Measurements from ENCODE around the gene ASTN2. TPM values are rescaled to one million over a fixed set of nuclear protein-coding genes. Genes with fewer than 3 reads are reported as not detected.

Gene ASTN2
- total RNA-seq, 1 experiment from 2014 or later: 4.8 TPM

GRCh38 chr9:116697362-116697761 lies 717.5 kb downstream of the ASTN2 start:
- ATAC-seq (no peak), DNase-seq (ENCODE audit: low read depth, low spot score) (no peak)
- H3K9me3 ChIP-seq (ENCODE audit: control insufficient read depth in 1 of 2, insufficient read depth in 1 of 2, low read depth in 1 of 2, low read length in 2 of 2): no peaks in the 10 kb centered on the region
- ChIA-PET RAD21 (ENCODE audit: low non-redundant PET in 1 of 2, low total read pairs in 2 of 2, uncharacterized antibody in 2 of 2, unreplicated experiment in 2 of 2) (no interaction called here), POLR2A (no interaction called here), CTCF (no interaction called here)
- H3K27ac ChIP-seq (ENCODE audit: low read depth, low read length): no peak overlapping the region
- no peaks in the 10 kb centered on the region for H3K4me1 ChIP-seq (ENCODE audit: control insufficient read depth in 1 of 2, insufficient read depth in 2 of 2, low read length in 2 of 2)
- peaks cover 43% of the 10 kb centered on the region for H3K79me2 ChIP-seq (ENCODE audit: insufficient read depth, low read length)
- no peak overlapping the region for H2AFZ ChIP-seq (ENCODE audit: low read depth, low read length, poor library complexity, severe bottlenecking)
- peaks cover 15 to 32% of the 10 kb centered on the region in 2 experiments; a peak in 3 of 4 replicates for H3K36me3 ChIP-seq (ENCODE audit: control insufficient read depth in 1 of 2, insufficient read depth in 2 of 2, low read length in 2 of 2)
- no peaks in the 10 kb centered on the region for H3K27me3 ChIP-seq (ENCODE audit: insufficient read depth, low read length)
- TF ChIP-seq CBX3 (IDR thresholded peaks at IDR 0.05; ENCODE audit: low read depth): no peak
- no peak for TF ChIP-seq JUND (IDR thresholded peaks at IDR 0.05)
- no peak for TF ChIP-seq MAX (IDR thresholded peaks at IDR 0.05)
- no peak for TF ChIP-seq SRF (IDR thresholded peaks at IDR 0.05; ENCODE audit: low read depth)
- TF ChIP-seq ZBTB33 (IDR thresholded peaks at IDR 0.05; ENCODE audit: extremely low read depth, insufficient replicate concordance, low read length): no peak
- TF ChIP-seq TCF7L2 (IDR thresholded peaks at IDR 0.05; ENCODE audit: borderline replicate concordance, extremely low read depth, insufficient read depth, insufficient read length): no peak
- no peak for TF ChIP-seq ZFX (IDR thresholded peaks at IDR 0.05)
- TF ChIP-seq POLR2AphosphoS5 (IDR thresholded peaks at IDR 0.05; ENCODE audit: low read depth, low read length): no peak
- TF ChIP-seq FOSL1 (IDR thresholded peaks at IDR 0.05; ENCODE audit: low read depth): no peak
- no peak for TF ChIP-seq RAD21 (IDR thresholded peaks at IDR 0.05; ENCODE audit: low read depth)
- no peak for TF ChIP-seq EZH2 (IDR thresholded peaks at IDR 0.05)
- no peak for TF ChIP-seq POLR2A (IDR thresholded peaks at IDR 0.05; ENCODE audit: borderline replicate concordance, extremely low read depth, insufficient read depth, insufficient read length)
- BruUV-seq (replicated peaks): no TSS peak
- no peak overlapping the region for H3K9ac ChIP-seq (ENCODE audit: low read length)
- H3K4me2 ChIP-seq (ENCODE audit: low read length): no peak overlapping the region
- H3K4me3 ChIP-seq (replicated peaks in 1 of 2; ENCODE audit: low read depth in 1 of 2, low read length in 2 of 2): no peak overlapping the region
- H3K9me2 ChIP-seq (ENCODE audit: insufficient read depth): no peaks in the 10 kb centered on the region
- intact Hi-C loops (cut with micrococcal nuclease): no loop called here
- H4K20me1 ChIP-seq (ENCODE audit: insufficient read depth): 0 out of 2 replicates have a peak, but pooled peaks cover 10% of the 10 kb centered on the region
